GM18508 (cell line): Measurements from ENCODE around the gene MAST4.

Experiments
- ATAC-seq: cut with Tn5 transposase; IDR thresholded peaks from one replicate; pipeline ENCODE4 v1.9.1; 2021; ENCODE audit warnings: moderate number of reproducible peaks; ENCODE audit not compliant: insufficient read depth, unreplicated experiment

The MAST4 gene

GRCh38 chr5:66644111-66644510, 47.9 kb downstream of the MAST4 start:
- no peak for ATAC-seq

GRCh38 chr5:66645039-66645438, 48.8 kb downstream of the MAST4 start:
- ATAC-seq: no peak

GRCh38 chr5:66646570-66646969, 50.4 kb downstream of the MAST4 start:
- ATAC-seq: no peak

- ATAC-seq: no peak
Measured at GRCh38 chr5:66647146-66647856, 51.1 kb downstream of the MAST4 start.

DNA sequence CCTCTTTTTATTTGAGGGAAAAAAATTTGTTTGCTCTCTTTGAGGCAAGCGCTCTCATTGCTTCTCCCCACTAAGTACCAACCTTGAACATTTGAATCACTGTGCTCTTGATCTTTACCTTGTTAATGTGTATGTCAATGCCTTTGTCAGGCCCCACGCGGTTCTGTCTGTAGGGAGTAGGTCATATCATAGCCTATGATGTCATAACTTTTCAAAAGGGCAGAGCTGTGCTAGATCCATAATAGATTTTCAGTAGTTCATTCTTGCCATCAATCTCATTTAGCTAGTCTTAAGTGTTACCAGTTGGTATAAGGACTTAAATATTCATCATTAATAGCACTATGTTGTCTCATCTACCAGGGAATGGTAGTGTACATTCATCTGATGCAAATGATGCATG, 56.6 kb downstream of the MAST4 start:
- no peak for ATAC-seq

DNA sequence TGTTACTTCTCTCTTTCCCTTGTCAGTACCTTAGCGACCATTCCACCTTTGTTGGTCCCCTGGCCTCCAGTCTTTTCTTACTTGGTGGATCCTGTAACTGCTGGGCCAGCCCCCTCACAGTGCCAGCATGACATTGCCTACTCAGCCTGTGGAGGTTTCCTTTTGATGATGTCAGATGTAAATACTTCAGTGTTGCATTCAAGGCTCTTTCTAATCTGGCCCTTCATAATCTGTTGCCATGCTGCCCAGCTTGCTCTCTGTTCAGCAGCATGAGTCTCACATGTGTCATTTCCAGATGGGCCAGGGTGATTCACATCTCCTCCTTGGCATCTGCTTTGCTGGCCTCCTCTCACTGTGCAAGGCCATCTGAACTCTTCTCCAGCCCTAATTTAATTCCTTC, 57.1 kb downstream of the MAST4 start:
- no peak for ATAC-seq

DNA sequence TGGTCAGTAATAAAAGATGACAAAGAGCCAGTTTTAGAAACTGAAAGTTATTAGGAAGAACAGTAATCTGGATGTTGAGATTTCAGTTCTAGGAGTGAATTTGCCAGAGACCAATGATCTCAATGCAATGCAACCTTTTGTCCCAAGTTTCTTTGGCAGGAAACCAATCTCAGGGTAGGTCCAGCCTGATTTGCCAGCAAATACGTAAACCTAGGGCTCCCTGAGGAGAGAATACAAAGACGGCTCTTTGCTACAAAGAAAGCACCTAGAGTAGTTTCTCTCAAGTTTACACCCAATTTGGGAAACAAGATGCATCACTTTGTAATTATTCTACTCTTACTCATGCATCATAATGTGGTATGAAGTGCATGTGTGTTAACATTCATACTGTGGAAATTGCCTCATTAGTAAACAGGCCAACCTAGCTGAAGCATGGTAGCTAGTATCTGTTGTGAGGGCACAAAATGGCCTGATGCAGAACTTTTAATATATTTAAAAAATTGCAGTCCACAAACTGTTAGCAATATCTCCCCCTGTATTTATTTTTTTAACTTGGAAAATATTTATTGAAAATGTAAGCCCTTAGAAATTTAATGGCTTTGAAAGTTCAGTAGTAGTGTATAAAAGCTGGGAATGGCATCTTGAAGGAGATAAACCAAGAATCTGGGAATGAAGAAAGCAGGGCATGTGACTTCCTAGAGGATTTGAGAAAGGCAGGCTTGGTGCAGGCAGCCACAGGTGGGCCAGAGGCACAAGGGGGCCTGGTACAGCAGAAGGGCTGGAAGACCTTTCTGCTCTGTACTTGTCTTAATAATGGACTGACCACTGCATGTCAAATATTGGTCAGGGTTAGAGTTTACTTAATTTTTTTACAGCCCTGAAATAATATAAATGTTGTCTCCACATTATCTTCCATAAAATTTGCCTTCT, 59.5 kb downstream of the MAST4 start:
- ATAC-seq: no peak

GRCh38 chr5:66658516-66658915, 62.3 kb downstream of the MAST4 start:
- no peak for ATAC-seq

- no peak for ATAC-seq
Measured at GRCh38 chr5:66659780-66660179, 63.6 kb downstream of the MAST4 start.

DNA sequence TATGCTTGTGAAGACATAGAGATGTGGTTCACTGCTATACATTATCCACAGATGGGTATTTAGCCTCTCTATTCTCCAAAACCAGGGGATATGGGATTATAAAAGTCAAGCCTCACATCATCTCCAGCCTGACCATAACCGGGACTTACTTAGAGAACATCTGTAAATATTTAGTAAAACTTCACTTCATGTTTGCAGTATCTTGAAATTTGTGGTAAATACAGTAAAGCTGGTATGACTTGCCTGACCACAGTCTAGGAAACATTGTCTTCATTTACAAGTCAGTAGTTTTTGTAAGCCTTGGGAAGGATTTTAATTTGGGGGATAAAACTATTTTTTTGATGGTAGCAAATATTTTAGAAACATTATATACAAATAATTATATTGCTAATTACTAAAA, 64.2 kb downstream of the MAST4 start:
- no peak for ATAC-seq

GRCh38 chr5:66661149-66661548, 65.0 kb downstream of the MAST4 start:
- no peak for ATAC-seq

DNA sequence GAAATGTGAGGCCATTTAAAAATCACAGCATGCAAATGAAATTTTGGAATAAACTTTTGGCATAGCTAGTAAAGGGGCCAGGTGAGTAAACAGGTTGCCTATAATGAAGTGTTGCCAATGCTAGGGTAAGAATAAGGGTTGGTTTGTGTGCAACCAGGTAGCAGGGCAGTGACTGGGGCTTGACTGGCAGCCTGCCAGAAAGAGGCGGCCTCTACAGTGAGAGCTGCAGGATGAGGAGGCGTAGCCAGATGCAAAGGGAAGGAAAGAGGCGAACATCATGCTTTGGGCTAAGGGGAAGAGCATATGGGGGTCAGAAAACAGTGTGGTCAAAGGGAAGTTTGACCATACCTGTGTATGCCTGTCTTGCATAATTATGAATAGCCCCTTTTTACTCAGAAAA, 70.6 kb downstream of the MAST4 start:
- ATAC-seq: no peak

GRCh38 chr5:66669086-66669861, 73.1 kb downstream of the MAST4 start:
- ATAC-seq: no peak

DNA sequence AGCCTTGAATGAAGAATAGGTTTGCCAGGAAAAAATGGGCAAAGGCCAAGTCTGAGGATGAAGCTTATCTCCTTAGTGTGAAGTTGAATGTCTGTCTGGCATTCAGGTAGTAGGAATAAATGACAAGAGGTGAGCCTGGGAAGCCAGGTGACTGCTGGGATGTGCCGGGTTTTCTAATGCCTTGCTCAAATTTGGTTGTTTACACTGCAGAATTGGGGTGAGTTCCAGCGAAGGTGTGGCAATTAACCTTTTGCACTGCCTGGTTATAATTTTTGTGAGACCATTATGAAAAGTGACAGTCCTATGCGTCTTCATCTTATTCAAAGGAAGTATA, 73.6 kb downstream of the MAST4 start:
- ATAC-seq: no peak

GRCh38 chr5:66671305-66671704, 75.1 kb downstream of the MAST4 start:
- ATAC-seq: no peak

DNA sequence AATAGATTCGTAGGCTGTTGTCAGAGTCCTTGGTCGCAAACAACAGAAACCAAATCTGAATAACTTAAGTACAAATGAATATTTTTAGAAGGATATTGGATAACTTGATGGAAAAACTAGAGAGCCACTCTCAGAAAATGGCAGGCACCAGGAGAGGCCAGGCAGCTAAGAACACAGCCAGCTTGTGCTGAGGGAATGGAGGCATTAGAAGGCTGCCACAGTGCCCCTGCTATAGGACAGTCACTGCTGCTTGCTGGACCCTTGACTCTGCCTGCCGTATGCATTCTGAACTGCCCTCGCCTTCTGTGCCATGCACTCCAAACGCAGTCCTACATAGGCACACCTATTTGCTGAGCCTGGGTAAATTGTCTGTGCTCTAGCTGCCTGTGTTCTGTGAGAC, 78.6 kb downstream of the MAST4 start:
- no peak for ATAC-seq

- ATAC-seq: no peak
Measured at GRCh38 chr5:66675406-66675805, 79.2 kb downstream of the MAST4 start.

DNA sequence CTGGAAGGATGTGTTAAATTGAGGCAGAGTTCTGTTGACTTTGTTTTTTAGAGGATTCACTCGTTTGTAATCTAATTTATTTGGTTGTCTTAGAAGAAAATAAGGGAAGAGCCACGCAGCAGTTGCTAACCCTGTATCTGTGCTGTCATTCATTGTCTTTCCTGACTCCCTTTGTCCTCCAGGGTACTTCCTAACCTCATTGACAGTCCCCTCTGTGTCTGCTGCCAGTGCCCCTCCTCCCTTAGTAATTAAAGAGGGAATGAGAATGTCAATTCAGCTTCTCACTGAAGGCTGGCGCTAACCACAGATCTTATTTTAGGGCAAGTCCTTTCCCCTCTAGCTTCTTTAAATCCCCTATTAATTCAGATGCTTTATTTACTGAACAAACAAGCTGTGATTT, 84.0 kb downstream of the MAST4 start:
- no peak for ATAC-seq

GRCh38 chr5:66680804-66681203, 84.6 kb downstream of the MAST4 start:
- no peak for ATAC-seq

DNA sequence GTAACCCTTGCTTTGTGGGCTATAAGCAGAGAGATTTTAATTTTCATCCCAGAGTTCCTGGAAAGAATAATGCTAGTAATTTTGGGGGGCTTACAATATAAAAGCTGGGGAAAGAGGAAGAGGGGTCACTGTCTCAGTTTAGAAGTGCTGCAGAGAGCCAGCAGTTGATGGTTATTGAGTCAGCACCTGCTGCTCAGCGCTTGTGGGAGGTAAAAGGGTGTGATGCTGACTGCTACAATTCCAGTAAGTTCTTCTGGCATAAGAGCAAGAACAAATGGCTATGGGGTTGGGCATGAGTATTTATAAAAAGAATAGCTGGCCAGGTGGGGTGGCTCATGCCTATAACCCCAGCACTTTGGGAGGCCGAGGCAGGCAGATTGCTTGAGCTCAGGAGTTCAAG, 88.5 kb downstream of the MAST4 start:
- no peak for ATAC-seq
